Loucy (cell line): ENCODE data around the gene MAP4K1.

Experiments used
- EZH2phosphoT487 ChIP-seq: fragments of 200-600 bp; IDR thresholded peaks from 2 replicates; pipeline ENCODE4 v1.6.1; 2018; ENCODE audit warnings: antibody characterized with exemption, mild to moderate bottlenecking, moderate library complexity, borderline replicate concordance
- TF ChIP-seq, protein P1 (sequence below): fragments of 200-600 bp; sonication (generic); conservative IDR thresholded peaks from 2 replicates; pipeline ENCODE4 v1.5.1; 2014; ENCODE audit warnings: mild to moderate bottlenecking, antibody characterized with exemption, low read length

DNA sequence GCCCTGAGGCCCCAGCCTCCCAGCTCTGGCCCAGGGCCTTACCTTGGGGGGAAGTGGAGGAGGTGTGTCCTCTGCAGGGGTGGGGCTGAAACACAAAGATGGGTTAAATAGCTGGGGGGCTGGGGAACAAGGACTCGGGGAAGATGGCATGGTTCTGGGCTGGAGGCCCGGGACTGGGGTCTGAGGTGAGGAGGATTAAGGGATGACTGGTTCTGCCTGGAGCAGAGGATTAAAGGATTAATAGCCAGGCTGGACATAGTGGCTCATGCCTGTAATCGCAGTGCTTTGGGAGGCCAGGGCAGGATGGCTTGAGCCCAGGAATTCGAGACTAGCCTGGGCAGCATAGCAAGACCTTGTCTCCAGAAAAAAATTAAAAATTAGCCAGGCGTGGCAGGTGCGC is 11.6 kb downstream of the MAP4K1 start:
- TF ChIP-seq, protein P1, sequence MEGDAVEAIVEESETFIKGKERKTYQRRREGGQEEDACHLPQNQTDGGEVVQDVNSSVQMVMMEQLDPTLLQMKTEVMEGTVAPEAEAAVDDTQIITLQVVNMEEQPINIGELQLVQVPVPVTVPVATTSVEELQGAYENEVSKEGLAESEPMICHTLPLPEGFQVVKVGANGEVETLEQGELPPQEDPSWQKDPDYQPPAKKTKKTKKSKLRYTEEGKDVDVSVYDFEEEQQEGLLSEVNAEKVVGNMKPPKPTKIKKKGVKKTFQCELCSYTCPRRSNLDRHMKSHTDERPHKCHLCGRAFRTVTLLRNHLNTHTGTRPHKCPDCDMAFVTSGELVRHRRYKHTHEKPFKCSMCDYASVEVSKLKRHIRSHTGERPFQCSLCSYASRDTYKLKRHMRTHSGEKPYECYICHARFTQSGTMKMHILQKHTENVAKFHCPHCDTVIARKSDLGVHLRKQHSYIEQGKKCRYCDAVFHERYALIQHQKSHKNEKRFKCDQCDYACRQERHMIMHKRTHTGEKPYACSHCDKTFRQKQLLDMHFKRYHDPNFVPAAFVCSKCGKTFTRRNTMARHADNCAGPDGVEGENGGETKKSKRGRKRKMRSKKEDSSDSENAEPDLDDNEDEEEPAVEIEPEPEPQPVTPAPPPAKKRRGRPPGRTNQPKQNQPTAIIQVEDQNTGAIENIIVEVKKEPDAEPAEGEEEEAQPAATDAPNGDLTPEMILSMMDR: no peak
- no peak for TF ChIP-seq EZH2phosphoT487
